ENCODE data around the gene LANCL3.

Gene LANCL3

DNA sequence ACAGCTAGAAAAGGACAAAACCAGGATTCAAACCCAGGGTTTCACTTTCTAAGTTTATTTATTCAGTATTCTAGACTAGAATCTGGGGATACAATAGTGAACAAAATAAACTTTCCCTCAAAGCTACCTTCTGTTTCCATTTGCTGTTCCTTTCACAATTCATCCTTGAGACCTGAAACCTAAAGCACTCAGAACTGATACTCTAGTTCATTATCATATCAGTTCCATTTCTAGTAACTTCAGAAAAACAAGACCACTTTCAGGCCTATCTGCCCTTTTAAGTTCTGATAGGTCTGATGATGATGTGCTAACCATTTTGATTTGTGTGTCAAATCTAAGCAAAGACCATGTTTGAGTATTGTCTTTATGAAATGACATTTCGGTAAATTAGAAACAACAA is 106.3 kb downstream of the LANCL3 start (continued):
- TF ChIP-seq, protein P1, sequence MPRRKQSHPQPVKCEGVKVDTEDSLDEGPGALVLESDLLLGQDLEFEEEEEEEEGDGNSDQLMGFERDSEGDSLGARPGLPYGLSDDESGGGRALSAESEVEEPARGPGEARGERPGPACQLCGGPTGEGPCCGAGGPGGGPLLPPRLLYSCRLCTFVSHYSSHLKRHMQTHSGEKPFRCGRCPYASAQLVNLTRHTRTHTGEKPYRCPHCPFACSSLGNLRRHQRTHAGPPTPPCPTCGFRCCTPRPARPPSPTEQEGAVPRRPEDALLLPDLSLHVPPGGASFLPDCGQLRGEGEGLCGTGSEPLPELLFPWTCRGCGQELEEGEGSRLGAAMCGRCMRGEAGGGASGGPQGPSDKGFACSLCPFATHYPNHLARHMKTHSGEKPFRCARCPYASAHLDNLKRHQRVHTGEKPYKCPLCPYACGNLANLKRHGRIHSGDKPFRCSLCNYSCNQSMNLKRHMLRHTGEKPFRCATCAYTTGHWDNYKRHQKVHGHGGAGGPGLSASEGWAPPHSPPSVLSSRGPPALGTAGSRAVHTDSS (tag by site-specific recombination; IDR thresholded peaks at IDR 0.05) = no peak
- TF ChIP-seq ZNF521 (tag by site-specific recombination; IDR thresholded peaks at IDR 0.05) (no peak), ZNF121 (tag by site-specific recombination; IDR thresholded peaks at IDR 0.05) (no peak)

DNA sequence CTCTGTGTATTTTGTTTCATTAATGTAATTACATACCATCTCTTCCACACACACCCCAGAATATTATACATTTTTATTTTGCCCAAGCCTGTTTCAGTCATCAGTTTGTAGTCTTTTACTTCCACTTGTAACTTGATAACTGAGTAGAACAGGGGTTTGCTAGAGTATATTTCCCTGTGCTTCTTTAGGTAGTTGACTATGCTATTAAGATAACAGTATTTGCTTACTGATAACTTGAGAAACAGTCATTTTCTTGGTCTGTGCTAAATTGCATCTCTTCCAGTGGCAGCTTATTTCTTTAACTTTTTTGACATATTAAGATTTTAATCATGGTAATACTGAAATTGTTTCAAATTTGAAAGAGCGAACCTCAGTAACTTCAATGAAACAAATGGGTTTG is 107.1 kb downstream of the LANCL3 start:
- Histone ChIP-seq H3K4me1 (ENCODE audit: control insufficient read depth, insufficient read depth, low read length) (peaks cover 3% of the 10 kb centered on the region; the same call in 1 of the 2 replicates), H3K4me3 (ENCODE audit: low read depth, low read length) (no peak overlapping the region), H3K36me3 (ENCODE audit: control insufficient read depth in 2 of 2, insufficient read depth in 1 of 2, low read length in 2 of 2) (no peaks in the 10 kb centered on the region), H3K27ac (ENCODE audit: extremely low read depth, low read depth, low read length) (no peak overlapping the region), H3K9me3 (ENCODE audit: control insufficient read depth, insufficient read depth, low read depth, low read length) (no peaks in the 10 kb centered on the region)
- POLR2A ChIA-PET = no interaction called here
- CTCF ChIA-PET = interaction anchor here (0.5 kb wide), 1 partner anchor 8 kb away, joined by 3 read pairs; no protein-coding TSS in a partner anchor
- TF ChIP-seq ZNF175 (tag by site-specific recombination; IDR thresholded peaks at IDR 0.05) (no peak), KLF1 (tag by site-specific recombination; IDR thresholded peaks at IDR 0.05) (no peak), ZXDB (tag by site-specific recombination; IDR thresholded peaks at IDR 0.05) (peak; percentile 46; the same call in 1 of the 2 replicates), FEZF1 (tag by site-specific recombination; IDR thresholded peaks at IDR 0.05) (peak; percentile 47; the same call in 1 of the 2 replicates), ZNF544 (tag by site-specific recombination; IDR thresholded peaks at IDR 0.05) (no peak), ZNF555 (tag by site-specific recombination; conservative IDR thresholded peaks at IDR 0.05) (no peak), ZNF621 (tag by site-specific recombination; IDR thresholded peaks at IDR 0.05) (no peak), KLF8 (tag by site-specific recombination; IDR thresholded peaks at IDR 0.05) (no peak), OSR2 (tag by site-specific recombination; IDR thresholded peaks at IDR 0.05) (peak; percentile 28; the same call in 1 of the 2 replicates)
- TF ChIP-seq, protein P2, sequence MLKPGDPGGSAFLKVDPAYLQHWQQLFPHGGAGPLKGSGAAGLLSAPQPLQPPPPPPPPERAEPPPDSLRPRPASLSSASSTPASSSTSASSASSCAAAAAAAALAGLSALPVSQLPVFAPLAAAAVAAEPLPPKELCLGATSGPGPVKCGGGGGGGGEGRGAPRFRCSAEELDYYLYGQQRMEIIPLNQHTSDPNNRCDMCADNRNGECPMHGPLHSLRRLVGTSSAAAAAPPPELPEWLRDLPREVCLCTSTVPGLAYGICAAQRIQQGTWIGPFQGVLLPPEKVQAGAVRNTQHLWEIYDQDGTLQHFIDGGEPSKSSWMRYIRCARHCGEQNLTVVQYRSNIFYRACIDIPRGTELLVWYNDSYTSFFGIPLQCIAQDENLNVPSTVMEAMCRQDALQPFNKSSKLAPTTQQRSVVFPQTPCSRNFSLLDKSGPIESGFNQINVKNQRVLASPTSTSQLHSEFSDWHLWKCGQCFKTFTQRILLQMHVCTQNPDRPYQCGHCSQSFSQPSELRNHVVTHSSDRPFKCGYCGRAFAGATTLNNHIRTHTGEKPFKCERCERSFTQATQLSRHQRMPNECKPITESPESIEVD (tag by site-specific recombination; IDR thresholded peaks at IDR 0.05) = peak; percentile 54
- TF ChIP-seq, protein P3, sequence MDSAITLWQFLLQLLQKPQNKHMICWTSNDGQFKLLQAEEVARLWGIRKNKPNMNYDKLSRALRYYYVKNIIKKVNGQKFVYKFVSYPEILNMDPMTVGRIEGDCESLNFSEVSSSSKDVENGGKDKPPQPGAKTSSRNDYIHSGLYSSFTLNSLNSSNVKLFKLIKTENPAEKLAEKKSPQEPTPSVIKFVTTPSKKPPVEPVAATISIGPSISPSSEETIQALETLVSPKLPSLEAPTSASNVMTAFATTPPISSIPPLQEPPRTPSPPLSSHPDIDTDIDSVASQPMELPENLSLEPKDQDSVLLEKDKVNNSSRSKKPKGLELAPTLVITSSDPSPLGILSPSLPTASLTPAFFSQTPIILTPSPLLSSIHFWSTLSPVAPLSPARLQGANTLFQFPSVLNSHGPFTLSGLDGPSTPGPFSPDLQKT (IDR thresholded peaks at IDR 0.05; ENCODE audit: borderline replicate concordance, low read depth, low read length) = no peak
- TF ChIP-seq, protein P4, sequence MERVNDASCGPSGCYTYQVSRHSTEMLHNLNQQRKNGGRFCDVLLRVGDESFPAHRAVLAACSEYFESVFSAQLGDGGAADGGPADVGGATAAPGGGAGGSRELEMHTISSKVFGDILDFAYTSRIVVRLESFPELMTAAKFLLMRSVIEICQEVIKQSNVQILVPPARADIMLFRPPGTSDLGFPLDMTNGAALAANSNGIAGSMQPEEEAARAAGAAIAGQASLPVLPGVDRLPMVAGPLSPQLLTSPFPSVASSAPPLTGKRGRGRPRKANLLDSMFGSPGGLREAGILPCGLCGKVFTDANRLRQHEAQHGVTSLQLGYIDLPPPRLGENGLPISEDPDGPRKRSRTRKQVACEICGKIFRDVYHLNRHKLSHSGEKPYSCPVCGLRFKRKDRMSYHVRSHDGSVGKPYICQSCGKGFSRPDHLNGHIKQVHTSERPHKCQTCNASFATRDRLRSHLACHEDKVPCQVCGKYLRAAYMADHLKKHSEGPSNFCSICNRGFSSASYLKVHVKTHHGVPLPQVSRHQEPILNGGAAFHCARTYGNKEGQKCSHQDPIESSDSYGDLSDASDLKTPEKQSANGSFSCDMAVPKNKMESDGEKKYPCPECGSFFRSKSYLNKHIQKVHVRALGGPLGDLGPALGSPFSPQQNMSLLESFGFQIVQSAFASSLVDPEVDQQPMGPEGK (tag by site-specific recombination; IDR thresholded peaks at IDR 0.05) = no peak

DNA sequence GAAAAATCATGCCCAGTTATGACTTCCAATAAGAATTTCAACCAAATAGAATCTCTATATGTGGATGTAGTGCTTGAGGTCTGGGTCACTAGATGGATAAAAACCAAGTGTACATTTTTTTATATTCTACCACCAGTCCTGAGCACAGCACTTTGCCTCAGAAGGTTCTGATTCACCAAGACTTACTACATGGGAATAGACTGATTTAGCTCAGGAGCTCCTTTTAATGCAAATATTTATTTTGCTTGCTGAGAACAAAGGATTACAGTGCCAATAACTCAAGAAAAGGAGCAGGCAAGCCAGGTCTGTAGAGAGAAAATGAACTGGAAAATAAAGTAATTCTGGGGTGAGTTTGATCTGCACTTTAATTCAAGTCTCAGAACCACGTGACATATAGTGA is 107.8 kb downstream of the LANCL3 start:
- CTCF ChIA-PET = no interaction called here
- TF ChIP-seq ZNF623 (tag by site-specific recombination; IDR thresholded peaks at IDR 0.05) = no peak
- no peak for TF ChIP-seq TRIM28 (IDR thresholded peaks at IDR 0.05; ENCODE audit: borderline replicate concordance, low read length)
- no peak for TF ChIP-seq ZNF2 (tag by site-specific recombination; IDR thresholded peaks at IDR 0.05)
- TF ChIP-seq, protein P5, sequence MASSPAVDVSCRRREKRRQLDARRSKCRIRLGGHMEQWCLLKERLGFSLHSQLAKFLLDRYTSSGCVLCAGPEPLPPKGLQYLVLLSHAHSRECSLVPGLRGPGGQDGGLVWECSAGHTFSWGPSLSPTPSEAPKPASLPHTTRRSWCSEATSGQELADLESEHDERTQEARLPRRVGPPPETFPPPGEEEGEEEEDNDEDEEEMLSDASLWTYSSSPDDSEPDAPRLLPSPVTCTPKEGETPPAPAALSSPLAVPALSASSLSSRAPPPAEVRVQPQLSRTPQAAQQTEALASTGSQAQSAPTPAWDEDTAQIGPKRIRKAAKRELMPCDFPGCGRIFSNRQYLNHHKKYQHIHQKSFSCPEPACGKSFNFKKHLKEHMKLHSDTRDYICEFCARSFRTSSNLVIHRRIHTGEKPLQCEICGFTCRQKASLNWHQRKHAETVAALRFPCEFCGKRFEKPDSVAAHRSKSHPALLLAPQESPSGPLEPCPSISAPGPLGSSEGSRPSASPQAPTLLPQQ (tag by site-specific recombination; IDR thresholded peaks at IDR 0.05) = no peak
- Histone ChIP-seq H3K4me1 (ENCODE audit: control insufficient read depth, insufficient read depth, low read length) (peaks cover 3% of the 10 kb centered on the region), H3K36me3 (ENCODE audit: control insufficient read depth in 2 of 2, insufficient read depth in 1 of 2, low read length in 2 of 2) (no peaks in the 10 kb centered on the region), H3K4me3 (ENCODE audit: low read depth, low read length) (no peak overlapping the region), H3K27ac (ENCODE audit: extremely low read depth, low read depth, low read length) (no peak overlapping the region), H3K9me3 (ENCODE audit: control insufficient read depth, insufficient read depth, low read depth, low read length) (no peaks in the 10 kb centered on the region)
- POLR2A ChIA-PET = no interaction called here

Data from HEK293 (cell line).